ENCODE data around the gene TBX20. TPM values are rescaled to one million over a fixed set of nuclear protein-coding genes. Genes with fewer than 3 reads are reported as not detected.
"Not testable (repeated sequence)": the region's sequence is repeated elsewhere in the genome, so short reads cannot be mapped to it uniquely, and the experiment has no call there.

The TBX20 gene
- total RNA-seq, 4 donors from 2014 or later: not detected

DNA sequence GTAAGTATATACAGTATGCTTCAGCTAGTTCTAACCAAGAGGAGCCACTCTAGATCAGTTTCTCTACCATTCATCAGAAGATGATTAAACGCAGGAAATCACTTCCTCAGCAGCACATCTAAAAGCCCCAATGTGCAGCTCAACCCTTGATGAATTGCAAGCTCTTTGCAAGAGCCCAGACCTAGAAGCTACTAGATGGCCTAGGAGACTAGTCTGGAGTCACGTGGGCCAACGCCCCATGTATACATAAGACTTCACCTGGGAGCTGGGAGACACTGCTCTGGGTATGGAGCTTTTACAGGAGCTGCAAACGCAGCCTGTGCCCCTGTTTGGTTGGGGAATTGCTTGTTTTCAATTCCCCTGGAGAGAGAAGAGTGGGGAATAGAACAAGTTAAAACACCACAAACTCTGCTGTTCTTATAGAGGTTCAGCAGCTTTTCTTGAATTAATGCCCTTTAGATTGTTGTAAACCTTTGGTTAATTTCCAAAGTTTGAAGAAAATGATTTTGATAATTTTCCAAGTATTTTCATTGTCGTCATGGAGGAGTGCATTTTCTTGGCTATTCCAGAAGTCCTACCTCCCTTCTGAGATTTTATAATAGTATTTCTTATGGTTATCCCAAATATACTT lies 69.9 kb downstream of the TBX20 start:
- Histone ChIP-seq H3K27me3 (peaks cover 30% of the 10 kb centered on the region), H3K4me1 (peaks cover 14% of the 10 kb centered on the region)
- not testable (repeated sequence) for DNase-seq (ENCODE audit: low spot score in 2 of 2); H3K27ac ChIP-seq; H3K36me3 ChIP-seq; H3K4me3 ChIP-seq; H3K9me3 ChIP-seq
- 69% methylated on average over 4 of the region's 5 CpGs for WGBS

DNA sequence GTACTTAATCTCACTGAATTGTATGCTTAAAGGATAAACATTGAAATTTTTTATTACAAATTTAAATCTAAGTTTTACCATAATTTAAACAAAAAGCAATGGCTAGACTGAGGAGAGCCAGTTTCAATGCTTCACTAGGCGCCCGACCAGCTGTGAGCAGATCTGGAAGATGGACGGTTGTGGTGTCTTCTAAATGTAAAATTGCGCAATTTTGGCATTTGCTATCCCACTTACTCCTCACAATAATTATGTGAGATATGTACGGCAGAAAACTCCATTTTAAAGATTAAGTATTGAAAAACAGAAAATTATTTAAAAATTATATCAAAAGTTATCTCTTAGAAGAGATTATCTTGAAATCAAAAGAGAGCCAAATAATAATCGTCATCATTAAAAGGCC lies 73.2 kb downstream of the TBX20 start:
- H3K4me1 ChIP-seq; H3K9me3 ChIP-seq; DNase-seq (ENCODE audit: low spot score in 2 of 2); H3K36me3 ChIP-seq; H3K4me3 ChIP-seq; H3K27ac ChIP-seq: not testable (repeated sequence)
- 88% methylated on average over 6 of the region's 6 CpGs for WGBS
- H3K27me3 ChIP-seq: peaks cover 16% of the 10 kb centered on the region

DNA sequence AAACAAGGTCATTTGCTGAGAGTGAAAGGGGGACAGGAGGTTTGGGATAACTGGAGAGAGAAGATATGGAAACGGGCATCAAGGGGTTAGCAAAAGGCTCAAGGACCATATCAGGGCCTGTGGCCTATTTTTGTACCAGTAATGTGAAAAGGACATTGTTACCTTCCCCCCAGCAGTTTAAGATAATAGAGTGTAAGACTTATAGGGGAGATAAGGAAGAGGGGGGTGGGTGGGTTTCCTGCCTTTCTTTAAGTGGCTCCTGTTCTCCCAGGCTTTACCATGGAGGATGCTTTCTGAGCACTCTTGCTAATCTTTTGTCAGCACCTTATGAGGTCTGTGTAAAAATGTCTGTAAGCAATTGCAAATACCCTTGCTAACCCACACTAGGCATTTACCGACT lies 80.7 kb downstream of the TBX20 start:
- H3K4me3 ChIP-seq; H3K27me3 ChIP-seq; H3K36me3 ChIP-seq; H3K9me3 ChIP-seq; H3K27ac ChIP-seq; H3K4me1 ChIP-seq; DNase-seq (ENCODE audit: low spot score in 2 of 2): not testable (repeated sequence)
- 41% methylated on average over 2 of the region's 2 CpGs for WGBS

DNA sequence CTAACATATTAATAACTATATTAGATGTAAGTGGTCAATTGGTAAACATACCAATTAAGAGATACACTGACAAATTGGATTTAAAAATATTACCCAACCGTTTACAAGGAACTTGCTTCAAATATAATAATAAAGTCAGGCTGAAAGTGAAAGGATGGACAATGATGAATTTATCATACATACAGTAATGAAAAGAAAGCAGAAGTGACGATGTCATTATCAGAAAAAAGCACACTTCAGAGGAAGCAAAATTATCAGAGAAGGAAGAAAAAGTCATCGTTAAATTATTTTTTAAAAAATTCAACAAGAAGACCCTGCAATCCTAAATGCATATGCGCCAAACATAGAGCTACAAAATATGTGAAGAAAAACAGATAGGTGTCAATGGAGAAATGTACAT lies 81.8 kb downstream of the TBX20 start:
- WGBS: 79% methylated on average over 4 of the region's 4 CpGs
- not testable (repeated sequence) for DNase-seq (ENCODE audit: low spot score in 2 of 2); H3K4me3 ChIP-seq; H3K4me1 ChIP-seq; H3K27me3 ChIP-seq; H3K9me3 ChIP-seq; H3K27ac ChIP-seq; H3K36me3 ChIP-seq

DNA sequence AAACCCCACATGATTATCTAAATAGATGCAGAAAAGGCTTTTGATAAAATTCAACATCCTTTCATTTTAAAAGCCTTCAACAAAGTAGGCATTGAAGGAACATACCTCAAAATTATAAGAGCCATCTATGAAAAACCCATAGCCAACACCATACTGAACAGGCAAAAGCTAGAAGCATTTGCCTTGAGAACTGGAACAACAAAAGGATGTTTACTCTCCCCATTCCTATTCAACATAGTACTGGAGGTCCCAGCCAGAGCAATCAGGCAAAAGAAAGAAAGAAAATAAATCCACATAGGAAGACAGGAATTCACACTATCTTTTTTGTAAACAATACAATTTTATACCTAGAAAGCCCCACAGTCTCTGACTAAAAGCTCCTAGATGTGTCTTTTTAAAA lies 86.2 kb downstream of the TBX20 start:
- DNase-seq (ENCODE audit: low spot score in 2 of 2); H3K27ac ChIP-seq: not testable (repeated sequence)

DNA sequence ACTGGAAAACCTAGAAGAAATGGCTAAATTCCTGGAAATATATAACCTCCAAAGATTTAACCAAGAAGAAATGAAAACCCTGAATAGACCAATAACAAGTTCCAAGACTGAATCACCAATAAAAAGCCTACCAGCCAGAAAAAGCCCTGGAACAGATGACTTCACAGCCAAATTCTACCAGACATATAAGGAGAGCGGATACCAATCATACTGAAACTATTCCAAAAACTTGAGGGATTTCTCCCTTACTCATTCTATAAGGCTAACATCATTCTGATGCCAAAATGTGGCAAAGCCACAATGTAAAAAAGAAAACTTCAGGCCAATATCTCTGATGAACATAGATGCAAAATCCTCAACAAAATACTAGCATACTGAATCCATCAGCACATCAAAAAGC lies 86.7 kb downstream of the TBX20 start:
- not testable (repeated sequence) for H3K27me3 ChIP-seq; H3K27ac ChIP-seq; H3K9me3 ChIP-seq; H3K4me1 ChIP-seq; H3K36me3 ChIP-seq; DNase-seq (ENCODE audit: low spot score in 2 of 2); H3K4me3 ChIP-seq
- 77% methylated on average over 1 of the region's 1 CpG for WGBS

More for the DNA sequence above, 86.2 kb downstream of the TBX20 start:
- H3K4me3 ChIP-seq, H3K4me1 ChIP-seq, H3K36me3 ChIP-seq, H3K9me3 ChIP-seq, H3K27me3 ChIP-seq: not testable (repeated sequence)

DNA sequence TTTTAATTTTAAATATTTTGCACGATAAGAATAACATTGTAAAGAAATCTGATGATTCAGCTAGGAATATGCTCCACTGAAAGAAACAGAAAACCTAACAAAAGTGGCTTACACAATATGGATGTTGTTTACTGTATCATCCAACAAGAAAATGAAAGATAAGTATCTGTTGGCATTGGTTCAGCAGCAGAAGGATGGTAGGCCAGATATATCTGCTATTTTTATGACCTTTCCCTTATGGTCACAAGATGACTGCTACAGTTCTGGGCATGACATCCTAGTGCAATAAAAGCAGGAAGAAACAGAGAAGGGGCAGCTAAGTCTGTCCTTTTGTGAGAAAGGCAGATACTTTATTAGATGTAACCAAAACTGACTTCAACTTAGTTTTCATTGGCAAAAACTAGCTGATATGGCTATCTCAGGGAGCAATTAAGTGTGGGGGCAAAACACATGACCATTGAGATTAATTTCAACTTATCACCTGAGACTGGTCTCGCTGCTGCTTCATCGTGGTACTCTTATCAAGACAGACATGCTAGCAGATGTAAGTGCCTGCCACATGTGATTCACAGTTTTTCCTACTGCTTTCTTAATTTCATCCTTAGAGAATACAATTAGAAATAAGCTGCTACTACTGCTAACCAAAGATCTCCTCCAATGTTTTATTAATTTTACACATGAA lies 92.7 kb downstream of the TBX20 start:
- not testable (repeated sequence) for DNase-seq (ENCODE audit: low spot score in 2 of 2); H3K36me3 ChIP-seq; H3K9me3 ChIP-seq; H3K4me3 ChIP-seq; H3K27ac ChIP-seq; H3K4me1 ChIP-seq; H3K27me3 ChIP-seq
- 42% methylated on average over 3 of the region's 3 CpGs for WGBS

Other genes starting within 250 kb of the TBX20 start
- gene DPY19L1, start 216.6 kb downstream of the TBX20 start, total RNA-seq: 10 to 100 TPM in 3 of 4 donors, 1 to 10 TPM in 1; 8.1 to 13.4 (median 10.9) TPM